ENCODE data around the gene ADAMTSL1.

ADAMTSL1 gene

DNA sequence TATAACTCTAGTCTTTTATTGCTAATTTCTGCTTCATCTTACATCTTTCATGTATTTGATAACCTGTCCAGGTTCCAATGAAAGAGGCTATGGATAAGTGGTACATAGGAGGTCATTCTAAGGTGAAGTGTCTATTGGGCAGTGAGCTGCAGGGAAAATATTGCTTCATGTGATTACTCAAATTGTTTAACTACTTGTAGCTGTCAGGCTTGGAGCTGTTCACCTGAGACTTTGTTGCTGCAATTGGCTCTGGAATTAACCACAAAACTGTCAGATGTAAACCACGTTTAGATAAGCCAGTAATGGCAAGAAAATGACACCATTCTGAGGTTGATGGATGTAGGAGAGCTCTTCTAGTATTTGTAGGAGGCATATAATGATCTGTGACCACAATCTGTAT is 26.0 kb downstream of the ADAMTSL1 start:
- DNase-seq (ENCODE audit: low read depth) = no peak
- in situ Hi-C loops (cut with HindIII; ENCODE audit: low sequenced_read_pairs) = no loop called here
- no peak for TF ChIP-seq CTCF (IDR thresholded peaks at IDR 0.05; ENCODE audit: low read depth, low read length, missing control alignments)
- no peak overlapping the region for H3K4me3 ChIP-seq (ENCODE audit: low read depth, low read length)

GRCh38 chr9:18500451-18500850 is 26.5 kb downstream of the ADAMTSL1 start:
- no peak overlapping the region for H3K4me3 ChIP-seq (ENCODE audit: low read depth, low read length)
- DNase-seq (ENCODE audit: low read depth) = no peak
- in situ Hi-C loops (cut with HindIII; ENCODE audit: low sequenced_read_pairs) = no loop called here
- no peak for TF ChIP-seq CTCF (IDR thresholded peaks at IDR 0.05; ENCODE audit: low read depth, low read length, missing control alignments)

DNA sequence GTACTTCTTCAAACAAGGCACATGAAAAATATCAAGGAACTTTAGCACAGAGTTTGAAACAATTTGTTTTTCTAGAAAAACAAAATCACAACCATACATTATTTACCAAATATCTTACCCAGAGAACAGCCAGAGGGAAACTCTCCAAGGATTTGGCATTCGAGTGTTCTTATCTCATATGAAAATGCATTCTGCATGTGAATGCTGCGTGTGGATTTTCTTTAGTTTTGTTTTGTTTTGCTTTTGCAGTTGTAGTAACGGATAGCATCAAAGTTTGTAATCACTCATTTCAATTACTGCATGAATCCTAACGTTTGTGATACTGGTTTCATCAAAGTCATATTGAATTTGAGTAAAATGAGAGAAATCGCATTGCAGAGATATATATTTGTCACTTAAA is 28.0 kb downstream of the ADAMTSL1 start:
- no peak overlapping the region for H3K4me3 ChIP-seq (ENCODE audit: low read depth, low read length)
- DNase-seq (ENCODE audit: low read depth) = no peak
- no peak for TF ChIP-seq CTCF (IDR thresholded peaks at IDR 0.05; ENCODE audit: low read depth, low read length, missing control alignments)
- in situ Hi-C loops (cut with HindIII; ENCODE audit: low sequenced_read_pairs) = no loop called here

- H3K4me3 ChIP-seq (ENCODE audit: low read depth, low read length) = no peak overlapping the region
- in situ Hi-C loops (cut with HindIII; ENCODE audit: low sequenced_read_pairs) = no loop called here
- TF ChIP-seq CTCF (IDR thresholded peaks at IDR 0.05; ENCODE audit: low read depth, low read length, missing control alignments) = no peak
- DNase-seq (ENCODE audit: low read depth) = no peak
Measured at GRCh38 chr9:18502546-18502945, 28.6 kb downstream of the ADAMTSL1 start.

DNA sequence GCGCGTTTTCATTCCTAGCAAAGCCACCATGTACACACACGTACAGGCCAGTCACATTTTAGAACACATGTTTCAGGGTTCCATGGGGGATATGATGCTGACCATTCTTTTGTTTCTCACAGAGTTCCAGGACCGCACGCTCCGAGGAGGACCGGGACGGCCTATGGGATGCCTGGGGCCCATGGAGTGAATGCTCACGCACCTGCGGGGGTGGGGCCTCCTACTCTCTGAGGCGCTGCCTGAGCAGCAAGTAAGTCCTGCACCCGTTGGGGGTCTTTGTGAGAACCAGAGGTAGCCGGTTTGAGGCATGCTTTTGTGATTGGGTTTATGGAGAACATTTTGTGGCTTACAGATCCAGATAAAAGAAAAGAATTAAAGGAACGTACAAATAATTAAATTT is 30.8 kb downstream of the ADAMTSL1 start:
- no peak for TF ChIP-seq CTCF (IDR thresholded peaks at IDR 0.05; ENCODE audit: low read depth, low read length, missing control alignments)
- no peak overlapping the region for H3K4me3 ChIP-seq (ENCODE audit: low read depth, low read length)
- DNase-seq (ENCODE audit: low read depth) = no peak
- in situ Hi-C loops (cut with HindIII; ENCODE audit: low sequenced_read_pairs) = no loop called here

DNA sequence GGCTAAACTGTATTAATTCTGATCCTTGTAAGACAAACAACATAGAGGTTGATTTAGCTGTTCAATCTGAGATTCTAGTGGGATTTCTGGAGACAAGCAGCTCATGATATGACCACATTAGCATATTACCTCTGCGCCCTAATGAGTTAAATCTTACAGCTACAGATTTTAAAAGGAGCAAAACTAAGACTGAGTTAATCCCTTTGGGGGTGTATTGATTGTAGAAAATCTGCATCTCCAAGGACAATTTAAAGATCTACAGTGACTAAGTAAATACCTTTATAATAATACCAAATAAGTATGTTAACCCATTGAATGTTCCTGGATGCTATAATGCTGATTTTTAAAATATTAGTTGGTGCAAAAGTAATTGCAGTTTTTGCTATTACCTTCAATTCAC is 33.2 kb downstream of the ADAMTSL1 start:
- no peak for DNase-seq (ENCODE audit: low read depth)
- in situ Hi-C loops (cut with HindIII; ENCODE audit: low sequenced_read_pairs) = no loop called here
- H3K4me3 ChIP-seq (ENCODE audit: low read depth, low read length) = no peak overlapping the region
- TF ChIP-seq CTCF (IDR thresholded peaks at IDR 0.05; ENCODE audit: low read depth, low read length, missing control alignments) = no peak

DNA sequence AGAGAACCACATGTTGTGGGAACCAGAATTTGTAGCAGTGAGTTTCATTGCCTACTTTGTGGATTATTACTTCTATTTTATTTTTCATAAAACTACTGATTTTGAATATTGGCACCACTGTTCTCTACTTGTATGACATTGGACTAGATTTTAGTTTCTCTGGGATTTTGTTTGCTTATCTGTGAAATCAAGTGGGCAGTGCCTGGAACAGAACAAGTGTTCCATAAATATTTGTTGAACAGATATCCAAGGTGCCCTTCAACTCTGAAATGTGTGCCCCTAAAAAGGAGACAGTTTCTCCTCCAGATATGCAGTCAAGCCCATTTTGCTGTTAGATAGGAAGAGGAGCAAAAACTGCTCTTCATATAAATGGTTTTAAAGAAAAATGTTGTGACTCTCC is 42.6 kb downstream of the ADAMTSL1 start:
- no peak overlapping the region for H3K4me3 ChIP-seq (ENCODE audit: low read depth, low read length)
- TF ChIP-seq CTCF (IDR thresholded peaks at IDR 0.05; ENCODE audit: low read depth, low read length, missing control alignments) = no peak
- in situ Hi-C loops (cut with HindIII; ENCODE audit: low sequenced_read_pairs) = no loop called here
- no peak for DNase-seq (ENCODE audit: low read depth)
